DOHH2 (cell line): Measurements from ENCODE around the gene GBF1.

Experiments used
- H3F3A ChIP-seq: fragments of 200-600 bp; sonication (generic), shearing (Covaris generic); 2 replicates; pipeline ENCODE4 v1.6.0; 2016; ENCODE audit warnings: antibody characterized with exemption, mild to moderate bottlenecking; ENCODE audit not compliant: control insufficient read depth, insufficient read depth
- H3K27ac ChIP-seq: fragments of 200-600 bp; sonication (generic); 2 replicates; pipeline ENCODE4 v1.5.1; 2014; ENCODE audit warnings: low read depth, mild to moderate bottlenecking, low read length, moderate library complexity
- H3K27me3 ChIP-seq: fragments of 200-600 bp; sonication (generic); 2 replicates; pipeline ENCODE4 v1.6.1; 2014; ENCODE audit warnings: mild to moderate bottlenecking, low read length, mixed read lengths; ENCODE audit not compliant: control insufficient read depth
- H3K36me3 ChIP-seq: fragments of 200-600 bp; sonication (generic); 2 replicates; pipeline ENCODE4 v1.6.1; 2014; ENCODE audit warnings: mild to moderate bottlenecking, low read length, moderate library complexity, mixed read lengths; ENCODE audit not compliant: control insufficient read depth
- H3K4me1 ChIP-seq: fragments of 200-600 bp; sonication (generic); 2 replicates; pipeline ENCODE4 v1.6.1; 2014; ENCODE audit warnings: mild to moderate bottlenecking, low read length, mixed read lengths; ENCODE audit not compliant: control insufficient read depth
- H3K4me2 ChIP-seq: fragments of 200-600 bp; sonication (generic); 2 replicates; pipeline ENCODE4 v1.6.0; 2014; ENCODE audit warnings: mild to moderate bottlenecking, low read length, moderate library complexity
- H3K4me3 ChIP-seq: fragments of 200-600 bp; sonication (generic); 2 replicates; pipeline ENCODE4 v1.5.1; 2014; ENCODE audit warnings: mild to moderate bottlenecking, low read length, mixed read lengths
- H3K79me2 ChIP-seq: fragments of 200-600 bp; sonication (generic); 2 replicates; pipeline ENCODE4 v1.6.1; 2014; ENCODE audit warnings: mild to moderate bottlenecking, low read length, mixed read lengths; ENCODE audit not compliant: control insufficient read depth
- H3K9me2 ChIP-seq: fragments of 200-600 bp; sonication (generic); replicated peaks from 2 replicates; pipeline ENCODE4 v1.6.1; 2014; ENCODE audit warnings: mild to moderate bottlenecking, low read length, mixed read lengths; ENCODE audit not compliant: control insufficient read depth
- H3K9me3 ChIP-seq: fragments of 200-600 bp; sonication (generic); 2 replicates; pipeline ENCODE4 v1.6.1; 2014; ENCODE audit warnings: antibody characterized with exemption, low read length, mixed read lengths; ENCODE audit not compliant: control insufficient read depth, insufficient read depth
- H4K20me1 ChIP-seq: fragments of 200-600 bp; sonication (generic); 2 replicates; pipeline ENCODE4 v1.6.0; 2014; ENCODE audit warnings: low read depth, mild to moderate bottlenecking, antibody characterized with exemption, low read length, moderate library complexity; ENCODE audit not compliant: control insufficient read depth, insufficient read depth
- EZH2phosphoT487 ChIP-seq: fragments of 200-600 bp; sonication (generic); IDR thresholded peaks from 2 replicates; pipeline ENCODE4 v1.6.1; 2017; ENCODE audit warnings: borderline replicate concordance, mild to moderate bottlenecking, antibody characterized with exemption, low read length, moderate library complexity, mixed read lengths
- TF ChIP-seq, protein P1 (sequence below): fragments of 200-600 bp; sonication (generic); IDR thresholded peaks from one replicate; pipeline ENCODE4 v1.5.1; 2014; ENCODE audit warnings: antibody characterized with exemption, mild to moderate bottlenecking, low read depth, low read length; ENCODE audit not compliant: poor library complexity, severe bottlenecking

GBF1 gene

DNA sequence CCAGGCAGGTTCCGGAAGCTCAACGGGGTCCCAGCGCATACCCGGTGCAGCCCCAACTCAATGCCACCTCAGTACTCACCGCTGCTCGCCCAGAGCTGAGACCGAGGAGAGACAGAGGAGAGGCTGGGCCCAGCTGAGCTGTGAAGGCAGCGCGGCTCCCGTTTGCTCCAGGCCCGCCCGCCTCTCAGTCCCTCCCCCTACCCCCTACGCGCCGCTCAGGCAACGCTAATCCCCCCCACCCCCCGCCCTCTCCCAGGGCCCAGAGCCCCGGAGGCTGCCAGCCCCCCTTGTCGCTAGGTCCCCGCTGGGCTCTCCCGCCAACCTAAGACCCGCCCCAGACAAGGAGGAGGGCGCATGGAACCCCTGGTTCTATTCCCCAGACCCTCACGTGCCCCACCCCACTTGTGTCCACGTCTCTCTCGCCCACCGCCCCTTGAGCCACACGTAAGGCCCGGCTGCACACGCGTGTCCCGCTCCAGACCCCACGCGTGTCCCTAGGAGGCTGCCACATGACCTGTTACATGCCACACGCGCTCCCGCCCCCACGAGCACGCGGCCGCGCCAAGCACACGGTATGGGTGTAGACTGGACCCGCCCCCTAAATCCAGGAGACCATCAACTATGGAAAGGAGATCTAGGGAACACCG, 173.4 kb downstream of the GBF1 start, which contains the start of gene PSD:
Gene PSD (minus strand): TSS at position 164 of the 647 bp plus-strand sequence. CDS start 1,747 bp downstream, outside the sequence.
- no peak within 1 kb of the TSS for H3K27ac ChIP-seq
- no peaks in the 10 kb centered on the region for H3K9me2 ChIP-seq
- peak within 1 kb of the TSS; percentile 88 for H3K4me3 ChIP-seq
- H3K9me3 ChIP-seq, result no peaks in the 10 kb centered on the region
- peak within 1 kb of the TSS; percentile 93 for H3K4me2 ChIP-seq
- H3F3A ChIP-seq, result peaks cover 7% of the 10 kb centered on the region; the same call in 1 of the 2 replicates
- peaks cover 6% of the 10 kb centered on the region for H3K27me3 ChIP-seq
- no peak for TF ChIP-seq EZH2phosphoT487
- TF ChIP-seq, protein P1, sequence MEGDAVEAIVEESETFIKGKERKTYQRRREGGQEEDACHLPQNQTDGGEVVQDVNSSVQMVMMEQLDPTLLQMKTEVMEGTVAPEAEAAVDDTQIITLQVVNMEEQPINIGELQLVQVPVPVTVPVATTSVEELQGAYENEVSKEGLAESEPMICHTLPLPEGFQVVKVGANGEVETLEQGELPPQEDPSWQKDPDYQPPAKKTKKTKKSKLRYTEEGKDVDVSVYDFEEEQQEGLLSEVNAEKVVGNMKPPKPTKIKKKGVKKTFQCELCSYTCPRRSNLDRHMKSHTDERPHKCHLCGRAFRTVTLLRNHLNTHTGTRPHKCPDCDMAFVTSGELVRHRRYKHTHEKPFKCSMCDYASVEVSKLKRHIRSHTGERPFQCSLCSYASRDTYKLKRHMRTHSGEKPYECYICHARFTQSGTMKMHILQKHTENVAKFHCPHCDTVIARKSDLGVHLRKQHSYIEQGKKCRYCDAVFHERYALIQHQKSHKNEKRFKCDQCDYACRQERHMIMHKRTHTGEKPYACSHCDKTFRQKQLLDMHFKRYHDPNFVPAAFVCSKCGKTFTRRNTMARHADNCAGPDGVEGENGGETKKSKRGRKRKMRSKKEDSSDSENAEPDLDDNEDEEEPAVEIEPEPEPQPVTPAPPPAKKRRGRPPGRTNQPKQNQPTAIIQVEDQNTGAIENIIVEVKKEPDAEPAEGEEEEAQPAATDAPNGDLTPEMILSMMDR, result no peak
- H3K36me3 ChIP-seq, result peaks cover 10% of the 10 kb centered on the region
- peaks cover 21% of the 10 kb centered on the region for H3K79me2 ChIP-seq
- H3K4me1 ChIP-seq, result peaks cover 37% of the 10 kb centered on the region
- H4K20me1 ChIP-seq, result no peaks in the 10 kb centered on the region

DNA sequence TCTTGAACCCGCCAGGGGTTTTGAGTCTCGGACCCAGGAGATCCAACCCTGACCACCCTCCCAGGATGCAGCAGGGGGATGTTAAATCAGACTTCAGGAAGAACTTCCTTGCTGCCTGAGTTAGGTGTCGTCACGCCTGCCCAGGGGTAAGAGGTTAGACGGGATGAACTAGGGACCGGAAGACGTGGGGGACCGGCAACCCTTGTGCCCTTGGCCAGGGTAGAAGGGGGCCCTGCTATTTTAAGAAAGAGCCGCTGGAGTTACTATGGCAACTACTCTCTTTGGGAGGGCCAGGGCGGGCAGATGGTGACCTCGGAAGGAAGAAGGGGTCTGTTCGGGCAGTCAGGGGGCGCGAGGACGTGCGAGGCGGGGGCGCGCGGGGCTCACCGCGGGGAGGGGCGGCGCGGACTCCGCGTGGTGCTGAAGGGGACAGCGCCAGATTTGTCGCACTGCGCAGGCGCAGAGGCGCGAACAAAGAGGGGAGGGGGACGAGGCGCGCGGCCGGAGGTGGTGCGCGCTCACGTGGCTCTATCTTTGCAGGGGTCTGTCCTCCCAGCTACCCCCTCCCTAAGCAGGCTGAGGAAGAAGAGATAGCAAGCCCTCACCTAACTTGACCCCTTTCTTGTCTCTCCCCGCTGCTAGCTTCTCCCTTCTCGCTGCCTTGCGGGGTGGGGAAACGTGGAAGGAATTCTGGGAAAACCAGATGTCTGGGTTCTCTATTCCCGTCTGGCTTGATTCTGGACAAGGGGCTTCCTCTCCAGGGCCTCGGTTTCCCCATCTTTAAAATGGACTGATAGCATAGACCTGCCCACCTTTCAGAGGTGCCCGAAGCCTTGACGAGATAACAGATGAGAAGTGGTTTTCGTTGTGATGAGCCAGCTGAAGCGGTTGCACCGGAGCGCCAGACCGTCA, 174.2 kb downstream of the GBF1 start:
- Histone ChIP-seq H3K27ac (peak overlapping the region; percentile 68), H3K4me3 (peak overlapping the region; percentile 88), H3F3A (peaks cover 7% of the 10 kb centered on the region; the same call in 1 of the 2 replicates), H3K79me2 (peaks cover 21% of the 10 kb centered on the region), H4K20me1 (no peaks in the 10 kb centered on the region), H3K4me2 (peak overlapping the region; percentile 93), H3K9me2 (no peaks in the 10 kb centered on the region), H3K36me3 (peaks cover 18% of the 10 kb centered on the region), H3K4me1 (peaks cover 37% of the 10 kb centered on the region), H3K9me3 (no peaks in the 10 kb centered on the region), H3K27me3 (peaks cover 6% of the 10 kb centered on the region)
- TF ChIP-seq EZH2phosphoT487, result no peak
- TF ChIP-seq, protein P1, result no peak

DNA sequence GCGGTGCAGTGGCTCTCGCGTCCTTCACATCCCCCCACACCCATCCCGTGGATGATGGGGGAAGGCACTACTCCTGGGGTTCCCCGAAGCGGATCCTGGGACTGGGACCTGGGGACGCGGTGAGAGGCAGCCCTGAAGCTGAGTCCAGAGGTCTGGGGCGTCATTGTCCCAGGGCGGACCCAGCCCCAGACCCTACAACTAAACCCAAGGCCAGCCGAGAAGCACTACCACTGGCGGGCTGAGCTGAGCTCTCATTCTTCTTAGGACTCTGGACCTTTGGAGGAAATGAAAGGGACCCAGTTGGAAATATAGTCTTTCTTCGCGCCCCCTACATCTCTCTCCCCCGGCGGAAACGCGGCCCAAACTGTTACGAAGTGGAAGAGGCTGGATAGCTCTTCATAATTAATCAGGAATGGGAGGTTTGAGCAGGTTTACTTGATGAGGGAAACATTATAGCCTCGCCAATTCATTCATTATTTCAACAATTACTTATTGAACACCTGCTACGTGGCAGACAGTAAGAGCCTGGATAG, 174.9 kb downstream of the GBF1 start:
- H3K36me3 ChIP-seq, result peaks cover 19% of the 10 kb centered on the region
- peaks cover 37% of the 10 kb centered on the region for H3K4me1 ChIP-seq
- peaks cover 6% of the 10 kb centered on the region for H3K27me3 ChIP-seq
- peaks cover 7% of the 10 kb centered on the region; the same call in 1 of the 2 replicates for H3F3A ChIP-seq
- H3K9me3 ChIP-seq, result no peaks in the 10 kb centered on the region
- H3K4me2 ChIP-seq, result peak overlapping the region; percentile 93
- TF ChIP-seq EZH2phosphoT487, result no peak
- TF ChIP-seq, protein P1, result peak; percentile 20
- no peaks in the 10 kb centered on the region for H3K9me2 ChIP-seq
- H3K27ac ChIP-seq, result peak overlapping the region; percentile 68
- peaks cover 21% of the 10 kb centered on the region for H3K79me2 ChIP-seq
- peak overlapping the region; percentile 88 for H3K4me3 ChIP-seq
- H4K20me1 ChIP-seq, result no peaks in the 10 kb centered on the region
